Measurements from ENCODE around the gene SPTBN1.

Gene SPTBN1

DNA sequence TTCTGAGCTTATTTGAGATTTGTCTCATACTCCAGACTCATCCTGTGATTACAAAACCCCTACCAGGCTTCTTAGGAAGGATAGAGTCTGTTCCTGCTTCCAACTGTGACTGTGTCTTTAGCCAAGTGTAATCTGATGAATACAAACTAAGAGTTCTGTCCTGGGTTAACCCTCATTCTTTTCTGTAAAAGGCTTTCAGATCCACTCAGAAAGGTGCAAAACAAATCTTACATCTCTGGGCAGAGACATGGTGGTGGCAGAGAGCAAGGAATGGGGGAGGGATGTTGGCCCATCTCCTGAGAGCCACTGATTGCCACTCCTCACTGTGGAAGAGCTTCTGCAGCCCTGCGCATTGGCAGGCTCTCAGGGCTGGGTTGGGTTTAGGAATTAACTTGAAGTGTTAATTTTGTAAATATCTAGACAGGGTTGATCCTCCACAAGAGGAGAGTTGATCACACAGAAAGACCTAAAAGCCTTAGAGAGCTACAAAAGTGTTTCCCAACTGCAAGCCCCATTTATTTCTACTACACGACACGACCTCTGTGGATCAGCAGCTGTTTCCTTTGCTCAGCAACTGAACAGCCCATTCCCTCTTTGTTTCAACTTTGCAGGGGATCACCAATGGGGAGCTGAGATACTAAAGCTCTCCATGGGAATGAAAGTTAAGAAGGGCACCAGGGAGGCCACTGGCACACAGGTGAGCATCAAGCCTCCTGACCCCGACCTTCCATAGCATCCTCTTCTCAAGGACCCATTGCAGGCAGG lies 23.7 kb upstream of the SPTBN1 start:
- no peak for DNase-seq (ENCODE audit: low read depth in 2 of 2, low spot score in 1 of 2)

DNA sequence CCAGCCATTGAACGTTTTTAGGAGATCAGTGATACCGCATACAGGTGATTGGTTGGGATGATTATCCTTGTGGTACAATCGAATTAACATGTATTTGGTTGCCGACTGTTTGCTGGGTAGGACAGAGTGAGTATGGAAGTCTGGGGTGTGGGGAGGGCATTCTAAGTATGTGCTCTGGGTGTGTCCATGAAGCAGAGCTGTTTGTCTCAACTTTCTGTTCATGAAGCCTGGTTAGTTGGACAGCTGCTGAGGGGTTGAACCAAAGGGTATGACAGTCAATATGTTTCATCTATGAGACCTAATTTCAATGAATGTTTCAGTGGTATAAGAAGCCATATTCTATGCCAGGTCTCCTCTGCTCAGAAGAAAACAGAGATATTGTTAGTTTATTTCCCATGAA lies 21.9 kb upstream of the SPTBN1 start:
- DNase-seq (ENCODE audit: low read depth in 2 of 2, low spot score in 1 of 2) = no peak

DNA sequence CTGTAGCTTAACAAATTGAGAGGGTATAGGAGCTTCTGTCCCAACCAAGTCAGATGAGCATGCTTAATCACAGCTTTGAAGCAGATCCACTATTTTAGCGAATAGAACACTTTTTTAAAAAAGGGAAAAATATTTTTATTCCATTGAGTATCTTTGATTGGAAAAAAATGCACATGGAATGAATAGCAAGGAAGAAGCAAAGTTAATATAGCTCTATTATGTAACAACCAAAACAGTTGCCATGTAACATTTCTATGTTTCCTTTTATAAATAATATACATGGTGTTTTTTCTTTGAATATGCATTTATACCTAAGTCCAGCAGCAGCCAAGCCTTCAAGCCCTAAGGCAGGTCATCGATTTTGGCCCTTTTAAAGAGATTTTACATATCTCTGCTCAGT lies 21.4 kb upstream of the SPTBN1 start:
- no peak for DNase-seq (ENCODE audit: low read depth in 2 of 2, low spot score in 1 of 2)

DNA sequence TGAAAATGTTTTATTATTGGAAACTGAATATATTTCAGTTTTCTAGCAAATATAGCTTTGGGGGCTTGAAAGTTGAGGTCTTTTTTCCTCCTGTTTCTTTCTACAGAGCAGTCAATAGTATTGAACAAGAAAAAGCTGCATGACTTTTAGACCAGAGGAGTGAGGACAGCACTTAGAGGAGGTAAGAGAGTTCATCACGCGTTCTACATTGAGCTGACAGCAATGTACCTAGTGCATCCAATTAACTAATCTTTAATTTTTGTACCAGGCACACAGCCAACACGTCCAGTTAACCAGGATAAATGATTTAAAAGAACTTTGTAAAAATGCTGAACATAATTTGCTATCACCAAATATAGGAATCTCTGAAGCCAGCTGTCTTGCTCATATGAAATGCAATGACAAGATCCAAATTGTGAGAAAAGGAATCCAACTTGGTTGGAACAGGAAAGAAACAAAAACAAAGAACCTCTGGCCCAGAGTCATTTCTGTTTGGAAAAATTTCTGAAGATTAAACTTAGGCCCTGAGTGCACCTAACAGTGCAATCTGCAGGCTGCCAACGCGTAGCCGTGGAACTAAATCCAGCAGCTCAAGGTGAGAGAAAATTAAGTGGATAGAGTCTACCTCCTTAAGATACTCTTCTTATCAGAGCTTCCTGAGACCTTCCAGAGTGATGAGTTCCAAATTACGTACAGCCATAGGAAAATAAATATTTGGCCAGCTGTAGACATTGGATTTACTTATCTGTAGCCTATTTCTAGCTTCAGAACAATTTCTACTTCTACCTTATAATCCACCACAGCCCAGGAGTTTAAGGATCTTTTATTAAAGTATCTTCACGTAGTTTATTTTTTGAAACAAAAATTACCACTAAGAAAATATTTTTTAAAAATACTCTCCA lies 20.6 kb upstream of the SPTBN1 start:
- no peak for DNase-seq (ENCODE audit: low read depth in 2 of 2, low spot score in 1 of 2)

DNA sequence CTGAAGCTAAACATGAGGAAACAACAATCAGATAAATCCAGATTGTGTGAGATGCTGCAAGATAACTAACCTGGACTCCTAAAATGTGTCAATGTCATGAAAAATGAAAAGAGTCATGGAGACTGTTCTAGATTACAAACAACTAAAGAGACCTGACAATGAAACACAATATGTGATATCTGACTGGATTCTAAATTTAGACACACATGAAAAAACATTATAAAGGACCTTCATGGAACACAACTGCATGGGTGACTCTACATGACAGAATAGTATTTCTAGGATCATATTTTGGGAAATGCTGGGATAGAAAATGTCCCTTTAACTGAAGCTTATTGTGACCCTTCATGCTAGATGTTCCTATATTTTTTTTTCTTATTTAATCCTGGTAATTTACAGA lies 18.5 kb upstream of the SPTBN1 start:
- DNase-seq (ENCODE audit: low read depth in 2 of 2, low spot score in 1 of 2) = no peak

DNA sequence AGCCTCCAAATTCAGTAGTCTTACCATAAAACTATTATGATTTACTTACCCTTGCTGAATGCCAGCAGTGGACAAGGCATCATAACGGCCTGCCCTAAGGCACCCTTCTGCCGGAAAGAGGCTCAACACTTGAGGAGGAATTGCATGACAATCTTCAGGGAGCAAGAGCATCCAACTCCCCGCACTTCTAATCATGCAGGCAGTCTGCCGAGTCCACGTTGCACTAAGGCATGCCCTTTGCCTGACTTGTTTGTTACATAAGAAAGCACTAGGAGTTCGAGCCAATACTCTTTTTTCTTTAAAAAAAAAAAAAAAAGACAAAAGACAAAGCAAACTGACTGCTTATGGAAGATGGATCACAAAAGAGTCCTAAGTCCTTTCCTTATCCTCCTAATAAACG lies 17.9 kb upstream of the SPTBN1 start:
- no peak for DNase-seq (ENCODE audit: low read depth in 2 of 2, low spot score in 1 of 2)

DNA sequence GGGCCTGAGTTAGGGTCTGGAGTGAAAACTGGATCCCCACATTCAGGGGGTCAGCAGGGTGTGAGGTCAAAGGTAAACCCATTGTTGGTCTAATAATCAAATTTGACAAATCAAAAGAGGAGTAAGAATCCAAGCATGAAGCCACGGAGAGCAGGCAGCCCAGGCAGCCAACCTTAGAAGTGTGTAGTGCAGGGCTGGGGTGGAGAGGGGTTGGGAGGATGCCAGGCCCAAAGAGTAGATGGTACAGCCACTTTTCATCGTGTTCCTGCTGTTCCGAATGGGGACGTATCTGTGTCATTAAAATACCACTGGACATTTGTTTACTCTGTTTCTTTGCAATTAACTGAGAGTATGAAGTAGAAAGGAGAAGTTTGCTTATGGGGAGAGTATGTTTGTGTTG lies 16.5 kb upstream of the SPTBN1 start:
- no peak for DNase-seq (ENCODE audit: low read depth in 2 of 2, low spot score in 1 of 2)

DNA sequence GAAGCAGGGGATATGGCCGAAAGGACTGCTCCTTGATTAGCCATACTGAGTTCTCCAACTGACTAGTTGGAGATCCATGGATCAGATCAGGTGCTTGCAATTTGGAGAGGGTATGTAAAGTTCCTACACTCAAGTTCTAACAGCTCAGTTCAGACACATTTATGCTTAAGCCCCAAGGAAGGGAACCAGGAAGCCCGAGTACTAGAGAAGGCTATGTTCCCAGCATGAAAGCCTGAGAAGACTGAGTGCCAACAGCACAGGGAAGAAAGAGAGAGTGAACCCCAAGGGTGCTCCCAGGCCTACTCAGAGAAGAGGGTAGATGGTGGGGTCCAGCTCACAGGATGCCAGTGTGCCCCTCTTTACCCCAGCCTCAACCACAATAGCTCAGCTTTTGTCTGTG lies 16.1 kb upstream of the SPTBN1 start:
- no peak for DNase-seq (ENCODE audit: low read depth in 2 of 2, low spot score in 1 of 2)

DNA sequence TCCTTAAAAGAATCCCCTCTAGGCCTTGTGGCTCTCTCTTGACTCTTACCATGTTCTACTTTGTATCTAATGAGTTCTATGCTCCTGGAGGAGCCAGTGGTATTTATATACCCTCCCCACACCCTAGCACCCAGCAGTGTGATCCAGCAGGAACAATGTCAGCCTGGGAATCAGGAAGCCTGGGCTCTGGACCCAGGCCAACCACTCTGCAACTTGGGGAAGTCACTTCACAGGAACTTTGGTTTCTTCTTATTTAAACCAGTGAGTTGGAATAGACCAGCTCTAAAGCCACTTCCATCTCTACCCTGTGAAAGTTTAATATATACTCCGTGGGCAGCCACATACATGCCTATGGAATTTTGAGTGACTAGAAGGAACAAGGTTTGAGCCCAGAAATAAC lies 11.6 kb upstream of the SPTBN1 start:
- DNase-seq (ENCODE audit: low read depth in 2 of 2, low spot score in 1 of 2) = no peak

DNA sequence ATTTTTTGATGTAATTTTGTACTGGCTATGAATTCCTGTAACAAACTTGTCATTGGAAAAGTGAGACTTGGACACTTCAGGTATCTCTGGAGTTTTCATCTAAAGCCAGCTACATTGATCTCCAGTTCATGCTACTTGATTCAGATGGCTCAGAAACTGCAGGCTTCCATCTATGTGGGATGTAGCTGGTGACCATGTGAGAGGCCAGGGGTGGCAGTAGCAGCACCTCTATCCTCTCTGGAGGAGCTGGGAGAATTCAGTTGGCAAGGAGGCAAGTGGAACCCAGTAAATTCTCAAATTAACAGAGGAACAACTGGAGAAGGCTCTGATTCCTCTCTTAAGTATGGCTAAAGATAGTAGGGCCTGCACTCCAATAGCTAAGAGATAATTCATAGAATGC lies 10.0 kb upstream of the SPTBN1 start:
- DNase-seq (ENCODE audit: low read depth in 2 of 2, low spot score in 1 of 2) = no peak

DNA sequence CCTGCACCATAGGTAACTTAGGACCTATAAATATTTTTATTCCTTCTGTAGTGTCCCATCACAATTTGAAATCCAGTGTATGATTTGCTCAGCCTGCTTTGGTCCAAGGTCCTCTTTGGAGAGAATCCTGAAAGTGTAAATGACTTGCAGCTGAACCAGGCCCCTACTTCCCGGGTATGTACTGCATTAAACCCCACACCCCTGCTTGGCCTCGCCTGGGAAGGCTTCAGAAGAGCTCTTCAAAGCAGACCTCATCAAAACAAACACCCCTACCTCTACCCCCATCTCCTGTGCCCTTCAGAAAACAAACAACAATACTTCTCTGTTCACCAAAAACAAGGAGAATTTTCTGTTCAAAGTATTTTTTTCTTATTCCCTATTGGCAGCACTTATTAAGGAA lies 9.5 kb upstream of the SPTBN1 start:
- no peak for DNase-seq (ENCODE audit: low read depth in 2 of 2, low spot score in 1 of 2)

DNA sequence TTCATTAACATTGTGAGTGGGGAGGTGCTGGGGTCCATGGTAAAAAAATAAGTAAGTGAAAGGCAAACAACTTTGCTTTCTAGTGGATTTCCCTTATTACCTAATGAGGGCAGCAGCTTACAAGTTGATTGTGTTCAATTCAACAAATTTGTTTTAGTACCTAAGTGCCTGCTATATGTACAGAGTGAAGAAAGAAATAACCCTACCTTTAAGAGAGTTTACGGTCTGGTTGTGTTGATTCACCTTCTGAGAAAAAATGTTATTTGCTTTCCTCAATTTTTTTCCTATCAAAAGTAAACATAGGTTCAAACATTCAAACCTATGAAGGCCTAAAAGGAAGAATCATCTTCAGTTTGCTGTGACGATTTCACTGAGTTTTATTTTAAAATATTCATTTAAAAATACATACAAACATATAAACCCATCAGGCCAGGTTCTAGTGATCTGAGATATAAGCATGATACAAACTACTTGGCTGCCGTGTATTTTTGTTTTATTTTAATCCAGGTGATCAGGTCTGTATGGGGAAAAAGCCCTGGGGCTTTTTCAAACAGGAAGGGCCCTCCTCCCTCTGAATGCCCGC lies 1.5 kb upstream of the SPTBN1 start:
- DNase-seq (ENCODE audit: low read depth in 2 of 2, low spot score in 1 of 2) = no peak

DNA sequence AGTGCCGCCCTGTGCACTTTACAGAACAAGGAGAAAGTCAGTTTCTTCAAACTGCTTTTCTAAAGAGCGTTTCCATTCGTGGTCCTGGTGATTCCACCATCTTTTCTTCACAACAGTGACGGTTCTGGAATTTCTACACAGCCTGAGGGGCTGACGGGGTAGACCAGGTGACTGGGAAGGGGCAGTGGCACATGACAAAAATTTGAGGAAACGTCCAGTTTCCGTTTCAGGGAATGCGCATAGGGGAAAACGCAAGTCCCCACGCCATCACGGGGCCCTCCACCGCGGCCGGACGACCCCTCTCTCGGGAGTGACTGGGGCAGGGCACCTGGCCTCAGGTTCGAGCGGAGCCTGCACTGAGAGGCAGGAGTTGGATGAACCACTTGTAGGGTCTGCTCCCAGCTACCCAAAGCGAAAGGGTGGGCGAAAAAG lies 980 bp upstream of the SPTBN1 start:
- no peak for DNase-seq (ENCODE audit: low read depth in 2 of 2, low spot score in 1 of 2)

DNA sequence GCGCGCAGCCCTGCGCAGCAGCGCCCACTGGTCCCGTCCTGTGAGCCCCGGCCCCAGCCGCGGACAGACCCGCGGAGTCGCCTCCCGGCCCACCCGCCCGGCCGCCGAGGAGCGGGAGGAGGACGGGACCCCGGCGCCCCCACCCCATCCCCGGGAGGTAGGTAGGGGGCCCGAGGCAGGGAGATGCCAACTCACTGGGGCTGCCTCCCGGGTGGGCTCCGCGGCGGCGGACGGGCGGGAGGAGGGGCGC lies 160 bp downstream of the SPTBN1 start:
- no peak for DNase-seq (ENCODE audit: low read depth in 2 of 2, low spot score in 1 of 2)

DNA sequence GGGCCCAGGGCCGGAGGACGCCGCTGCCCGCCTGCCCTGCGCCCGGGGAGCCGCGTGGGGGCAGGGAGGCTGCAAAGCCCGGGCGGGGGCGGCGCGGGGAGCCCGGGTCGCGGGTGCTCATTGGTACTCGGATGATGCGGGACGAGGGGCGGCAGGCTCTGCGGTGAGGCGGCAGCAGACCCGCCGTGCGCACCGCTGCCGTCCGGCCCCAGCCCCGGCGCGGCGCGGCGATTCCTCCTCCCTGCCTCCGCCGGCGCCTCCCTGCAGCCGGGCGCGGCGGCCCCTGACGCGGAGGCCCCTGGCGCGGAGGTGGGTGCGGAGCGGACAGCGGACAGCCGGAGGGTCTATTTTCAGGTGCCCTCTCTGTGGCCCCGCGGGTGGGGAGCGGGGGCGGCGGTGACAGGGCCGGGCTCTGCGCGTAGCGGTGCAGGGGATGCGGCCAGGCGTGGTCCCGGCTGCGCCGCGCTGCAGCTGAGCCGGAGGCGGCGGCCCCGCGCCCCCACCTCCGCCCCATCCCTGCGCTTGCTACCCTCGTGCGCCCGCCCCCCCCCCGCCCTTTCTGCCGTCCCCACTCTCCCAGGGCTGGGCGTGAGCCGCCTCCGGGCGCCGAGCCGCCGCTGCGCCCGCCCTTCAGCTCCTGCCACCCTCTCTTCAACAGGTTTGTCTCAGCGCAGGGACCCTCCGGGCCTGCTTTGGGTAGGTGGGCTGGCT lies 640 bp downstream of the SPTBN1 start:
- DNase-seq (ENCODE audit: low read depth in 2 of 2, low spot score in 1 of 2) = no peak

DNA sequence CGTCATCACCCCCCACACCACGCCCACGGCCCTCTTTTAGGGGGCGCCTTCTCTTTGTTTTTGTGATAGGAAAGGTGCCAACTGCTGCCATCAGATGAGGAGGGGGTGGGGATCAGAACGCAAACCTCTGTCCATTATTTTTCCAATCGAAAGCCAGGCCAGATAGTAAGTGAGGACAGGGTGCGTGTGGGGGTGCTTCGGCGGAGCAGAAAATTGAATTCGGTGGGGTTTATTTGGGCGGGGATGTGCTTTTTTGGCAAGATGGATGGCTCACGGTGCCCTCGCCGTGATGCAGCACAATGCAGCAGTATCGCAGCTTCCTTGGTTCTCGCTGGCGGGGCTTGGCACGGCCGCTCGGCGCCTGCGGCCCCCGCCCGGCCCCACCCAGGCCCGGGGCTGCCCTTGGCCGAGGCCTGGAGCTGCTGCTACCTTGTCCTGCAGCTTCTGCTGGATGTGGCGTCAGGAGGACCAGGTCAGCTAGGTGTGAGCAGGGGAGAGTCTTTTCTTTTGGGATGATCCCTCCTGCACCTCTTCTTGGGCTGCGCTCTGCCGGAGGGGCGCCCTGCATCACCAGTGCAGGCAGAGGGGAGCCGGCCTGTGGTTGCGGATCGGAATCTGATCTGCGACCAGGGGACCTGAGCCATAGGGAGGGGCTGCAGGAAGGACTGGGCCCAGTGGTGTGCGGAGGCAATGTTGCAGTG lies 1.3 kb downstream of the SPTBN1 start:
- no peak for DNase-seq (ENCODE audit: low read depth in 2 of 2, low spot score in 1 of 2)

DNA sequence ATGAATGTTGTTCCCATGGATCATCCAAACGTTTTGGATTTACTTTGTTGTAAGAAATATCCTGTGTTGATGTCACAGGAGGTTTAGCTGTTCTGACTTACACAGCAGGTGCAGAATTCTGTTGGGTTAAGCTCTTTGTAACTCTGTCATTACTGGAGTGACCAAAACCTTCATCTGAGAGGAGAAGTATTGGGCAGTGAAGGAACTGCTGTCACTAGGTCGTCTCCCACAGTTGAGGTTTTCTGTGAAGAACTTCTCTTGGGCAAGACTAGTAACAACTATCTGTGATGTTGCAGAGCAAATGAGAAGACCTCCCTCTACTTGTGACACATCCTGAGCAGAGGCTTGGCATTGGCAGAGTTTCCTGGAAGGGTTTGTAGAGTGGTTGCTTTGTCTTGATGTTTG lies 2.9 kb downstream of the SPTBN1 start:
- no peak for DNase-seq (ENCODE audit: low read depth in 2 of 2, low spot score in 1 of 2)

DNA sequence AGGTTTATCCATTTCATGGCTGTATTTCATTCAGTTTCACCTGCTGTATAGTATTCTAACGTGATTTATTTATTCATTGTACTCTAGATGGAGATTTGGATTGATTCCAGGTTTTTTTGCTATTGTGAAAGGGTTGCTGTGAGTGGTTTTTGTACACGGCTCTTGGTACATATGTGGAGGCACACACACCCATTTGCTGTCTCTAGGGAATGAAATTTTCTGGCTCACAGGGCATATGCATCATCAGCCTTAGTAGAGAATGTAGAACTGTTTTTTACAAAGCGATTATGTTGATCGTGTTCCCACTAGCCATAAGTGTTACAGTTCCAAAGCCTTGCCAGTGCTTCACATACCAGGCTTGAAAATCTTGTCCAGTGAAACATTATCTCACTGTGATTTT lies 5.1 kb downstream of the SPTBN1 start:
- no peak for DNase-seq (ENCODE audit: low read depth in 2 of 2, low spot score in 1 of 2)

DNA sequence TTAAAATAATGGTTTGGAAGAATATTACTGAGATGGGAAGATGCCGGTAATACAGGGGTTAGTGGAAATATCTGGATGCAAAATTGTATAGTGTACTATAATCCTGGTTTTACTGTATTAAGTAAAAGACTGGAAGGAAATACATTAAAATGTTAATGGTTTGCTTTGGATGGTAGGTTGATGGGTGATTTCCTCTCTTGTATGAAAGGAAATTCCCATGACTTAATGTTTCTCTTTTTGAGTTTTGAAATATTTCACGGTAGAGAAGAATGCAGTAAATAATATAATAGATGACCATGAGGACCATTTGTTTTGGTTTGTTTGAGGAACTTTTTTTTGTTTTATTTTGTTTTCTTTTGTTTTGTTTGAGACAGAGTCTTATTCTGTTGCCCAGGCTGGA lies 8.2 kb downstream of the SPTBN1 start:
- no peak for DNase-seq (ENCODE audit: low read depth in 2 of 2, low spot score in 1 of 2)

DNA sequence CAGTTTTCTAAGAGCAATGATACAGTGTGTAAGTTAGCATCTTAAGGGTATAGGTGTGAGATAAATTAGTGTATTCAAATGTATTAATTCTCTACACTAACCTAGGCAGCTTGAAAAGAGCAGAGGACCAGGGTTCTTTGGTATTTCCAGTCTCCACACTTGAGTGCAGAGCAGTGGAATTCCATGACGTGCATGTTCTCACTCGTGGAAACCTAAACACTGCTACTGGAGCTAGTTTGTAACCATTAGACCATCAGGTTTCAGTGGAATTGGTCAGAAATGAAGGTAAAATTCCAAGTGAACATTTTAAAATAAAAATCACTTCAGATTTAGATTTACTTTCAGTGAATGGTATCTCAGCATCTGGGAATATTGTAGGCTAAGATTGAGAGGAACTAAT lies 9.0 kb downstream of the SPTBN1 start:
- no peak for DNase-seq (ENCODE audit: low read depth in 2 of 2, low spot score in 1 of 2)

DNA sequence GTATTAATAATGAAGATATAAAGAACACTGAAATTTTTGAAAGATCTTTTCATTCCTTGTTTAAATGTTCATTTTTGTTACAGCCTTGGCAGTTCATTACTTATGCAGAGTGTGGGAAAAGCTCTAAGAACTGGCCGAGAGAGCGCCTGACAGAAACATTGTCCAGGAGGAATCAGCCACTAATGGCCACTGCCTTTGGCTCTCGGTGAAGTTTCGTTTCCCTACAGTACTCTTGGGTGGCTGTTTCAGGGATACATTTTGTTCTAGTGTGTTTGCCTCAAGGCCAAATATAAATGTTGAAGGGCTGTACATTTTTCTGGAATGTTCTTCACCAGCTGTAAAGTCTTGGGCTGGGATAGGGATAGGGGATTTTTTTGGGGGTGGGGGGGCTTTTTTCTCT lies 10.7 kb downstream of the SPTBN1 start:
- DNase-seq (ENCODE audit: low read depth in 2 of 2, low spot score in 1 of 2) = no peak

Measured in stimulated activated CD8-positive, alpha-beta memory T cell treated with anti-CD3 and anti-CD28 coated beads, Interleukin-4, amount 100 ng/mL, for 1 hour (primary cell).